Trophoblast cell (in vitro differentiated cells and primary cell): ENCODE measurements around the gene DYNLT4.
A peak's percentile ranks its signal among the peaks of the same experiment; 100 is the strongest.
"Not testable (repeated sequence)": the region's sequence is repeated elsewhere in the genome, so short reads cannot be mapped to it uniquely, and the experiment has no call there.

Source experiments
- DNase-seq, 2 donors: peaks; one replicate each; pipeline ENCODE4 v3.0.0-alpha.2; 2016
- H2AFZ ChIP-seq: 2 replicates; pipeline ENCODE4 v1.6.1; 2013; ENCODE audit warnings: low read length, moderate library complexity, mild to moderate bottlenecking; ENCODE audit not compliant: insufficient read depth, poor library complexity
- H2AK5ac ChIP-seq: 2 replicates; pipeline ENCODE4 v1.6.1; 2013; ENCODE audit warnings: mild to moderate bottlenecking, low read length
- H2BK120ac ChIP-seq: 2 replicates; pipeline ENCODE4 v1.6.1; 2013; ENCODE audit warnings: low read length, mild to moderate bottlenecking, moderate library complexity; ENCODE audit not compliant: insufficient read depth, poor library complexity
- H2BK12ac ChIP-seq: 2 replicates; pipeline ENCODE4 v1.6.1; 2013; ENCODE audit warnings: mild to moderate bottlenecking, low read length, moderate library complexity
- H2BK5ac ChIP-seq: 2 replicates; pipeline ENCODE4 v1.6.1; 2013; ENCODE audit warnings: low read length, low read depth, moderate library complexity, mild to moderate bottlenecking; ENCODE audit not compliant: poor library complexity
- H3K14ac ChIP-seq: 2 replicates; pipeline ENCODE4 v1.6.1; 2013; ENCODE audit warnings: mild to moderate bottlenecking, low read length
- H3K18ac ChIP-seq: 2 replicates; pipeline ENCODE4 v1.6.1; 2013; ENCODE audit warnings: mild to moderate bottlenecking, low read length
- H3K23ac ChIP-seq: 2 replicates; pipeline ENCODE4 v1.6.1; 2013; ENCODE audit warnings: low read length
- H3K27ac ChIP-seq: 2 replicates; pipeline ENCODE4 v1.5.1; 2013; ENCODE audit warnings: low read depth, mild to moderate bottlenecking, inconsistent platforms, low read length, moderate library complexity
- H3K27me3 ChIP-seq: 2 replicates; pipeline ENCODE4 v1.6.1; 2013; ENCODE audit warnings: inconsistent platforms, mild to moderate bottlenecking, low read length, moderate library complexity; ENCODE audit not compliant: insufficient read depth
- H3K36me3 ChIP-seq, 2 experiments: 1 replicate in 1 of 2; 2 replicates in 1 of 2; pipeline ENCODE4 v1.6.1; 2013; ENCODE audit warnings: low read length in 2 of 2, mild to moderate bottlenecking in 2 of 2, moderate library complexity in 1 of 2; ENCODE audit not compliant: insufficient read depth in 2 of 2, control insufficient read depth in 1 of 2
- H3K4ac ChIP-seq: 2 replicates; pipeline ENCODE4 v1.6.1; 2013; ENCODE audit warnings: low read depth, mild to moderate bottlenecking, low read length, moderate library complexity
- H3K4me1 ChIP-seq, 2 experiments: 1 replicate in 1 of 2; 2 replicates in 1 of 2; pipeline ENCODE4 v1.6.1; 2013; ENCODE audit warnings: low read length in 2 of 2, mild to moderate bottlenecking in 2 of 2, moderate library complexity in 1 of 2; ENCODE audit not compliant: insufficient read depth in 2 of 2, control insufficient read depth in 1 of 2
- H3K4me2 ChIP-seq: 2 replicates; pipeline ENCODE4 v1.6.1; 2013; ENCODE audit warnings: inconsistent platforms, mild to moderate bottlenecking, low read length, moderate library complexity
- H3K4me3 ChIP-seq: 2 replicates; pipeline ENCODE4 v1.5.1; 2013; ENCODE audit warnings: mild to moderate bottlenecking, low read depth, low read length, inconsistent platforms
- H3K79me1 ChIP-seq: one replicate; pipeline ENCODE4 v1.6.1; 2013; ENCODE audit warnings: low read length
- H3K79me2 ChIP-seq: 2 replicates; pipeline ENCODE4 v1.6.1; 2013; ENCODE audit warnings: low read length, mild to moderate bottlenecking; ENCODE audit not compliant: control insufficient read depth, insufficient read depth, poor library complexity
- H3K9ac ChIP-seq: 2 replicates; pipeline ENCODE4 v1.6.1; 2013; ENCODE audit warnings: mild to moderate bottlenecking, low read length
- H3K9me3 ChIP-seq: 2 replicates; pipeline ENCODE4 v1.6.1; 2013; ENCODE audit warnings: low read depth, mild to moderate bottlenecking, control low read depth, inconsistent platforms, low read length; ENCODE audit not compliant: insufficient read depth
- H4K12ac ChIP-seq: 2 replicates; pipeline ENCODE4 v1.6.1; 2013; ENCODE audit warnings: low read depth, mild to moderate bottlenecking, low read length, moderate library complexity
- H4K8ac ChIP-seq: 2 replicates; pipeline ENCODE4 v1.6.1; 2013; ENCODE audit warnings: low read depth, mild to moderate bottlenecking, low read length, moderate library complexity
- H4K91ac ChIP-seq: one replicate; pipeline ENCODE4 v1.6.1; 2013; ENCODE audit warnings: low read depth, mild to moderate bottlenecking, low read length, moderate library complexity
- WGBS: extraction: QIAGEN DNeasy Blood & Tissue Kit; methylation state at CpG from one replicate; pipeline ENCODE4 v1.1.7; 2013; ENCODE audit warnings: missing lambda C conversion rate; ENCODE audit not compliant: insufficient read length, insufficient coverage; ENCODE audit errors: extremely low coverage; 5-methylcytosine and 5-hydroxymethylcytosine counted together

DYNLT4 gene

GRCh38 chr1:44838294-44838693 lies 31.1 kb upstream of the DYNLT4 start:
- H2BK12ac ChIP-seq, H3K79me1 ChIP-seq, H3K36me3 ChIP-seq, H2BK5ac ChIP-seq, DNase-seq, H2AFZ ChIP-seq, H3K4me3 ChIP-seq, H2AK5ac ChIP-seq, H3K79me2 ChIP-seq, H3K14ac ChIP-seq, H3K9me3 ChIP-seq, H3K4me2 ChIP-seq, H3K4ac ChIP-seq, H3K27me3 ChIP-seq, H2BK120ac ChIP-seq, H4K8ac ChIP-seq, H3K27ac ChIP-seq, H3K18ac ChIP-seq, H4K91ac ChIP-seq, H4K12ac ChIP-seq, H3K4me1 ChIP-seq, H3K9ac ChIP-seq, H3K23ac ChIP-seq: not testable (repeated sequence)
- no CpG with 5 or more reads among the region's 11 CpGs for WGBS

- Histone ChIP-seq H3K4ac (no peak overlapping the region), H2BK5ac (no peak overlapping the region), H3K4me2 (no peak overlapping the region), H3K18ac (no peak overlapping the region), H2AK5ac (no peak overlapping the region), H2BK120ac (no peak overlapping the region), H3K9ac (no peak overlapping the region), H3K36me3 (no peaks in the 10 kb centered on the region), H2AFZ (no peak overlapping the region), H3K79me1 (no peaks in the 10 kb centered on the region), H3K23ac (no peak overlapping the region), H3K27me3 (no peaks in the 10 kb centered on the region), H4K91ac (no peak overlapping the region), H2BK12ac (no peak overlapping the region), H3K14ac (no peak overlapping the region), H4K12ac (no peak overlapping the region), H3K4me1 (no peaks in the 10 kb centered on the region), H4K8ac (no peak overlapping the region), H3K27ac (no peak overlapping the region), H3K79me2 (no peaks in the 10 kb centered on the region), H3K4me3 (no peak overlapping the region), H3K9me3 (no peaks in the 10 kb centered on the region)
- peak; percentile 75 to 91 for DNase-seq
- WGBS: no CpG with 5 or more reads among the region's 23 CpGs
Measured at GRCh38 chr1:44835738-44836675, 28.9 kb upstream of the DYNLT4 start.

GRCh38 chr1:44834328-44834727 lies 27.2 kb upstream of the DYNLT4 start:
- Histone ChIP-seq H3K79me1 (no peaks in the 10 kb centered on the region), H3K4me3 (no peak overlapping the region), H3K14ac (no peak overlapping the region), H4K91ac (no peak overlapping the region), H3K9ac (no peak overlapping the region), H3K23ac (no peak overlapping the region), H3K27ac (no peak overlapping the region), H2BK120ac (no peak overlapping the region), H3K4me1 (no peaks in the 10 kb centered on the region), H4K8ac (no peak overlapping the region), H3K4me2 (no peak overlapping the region), H3K27me3 (no peaks in the 10 kb centered on the region), H2AK5ac (no peak overlapping the region), H3K18ac (no peak overlapping the region), H2AFZ (no peak overlapping the region), H4K12ac (no peak overlapping the region), H3K36me3 (no peaks in the 10 kb centered on the region), H2BK12ac (no peak overlapping the region), H2BK5ac (no peak overlapping the region), H3K4ac (no peak overlapping the region), H3K9me3 (no peaks in the 10 kb centered on the region), H3K79me2 (no peaks in the 10 kb centered on the region)
- no peak for DNase-seq
- WGBS: no CpG with 5 or more reads among the region's 7 CpGs

- Histone ChIP-seq H4K91ac (no peak overlapping the region), H3K79me2 (no peaks in the 10 kb centered on the region), H3K27me3 (no peaks in the 10 kb centered on the region), H4K12ac (no peak overlapping the region), H3K9me3 (no peaks in the 10 kb centered on the region), H3K9ac (no peak overlapping the region), H2BK120ac (no peak overlapping the region), H3K4me3 (no peak overlapping the region), H3K79me1 (no peaks in the 10 kb centered on the region), H2BK12ac (no peak overlapping the region), H3K18ac (no peak overlapping the region), H3K14ac (no peak overlapping the region), H3K4me2 (no peak overlapping the region), H3K36me3 (no peaks in the 10 kb centered on the region), H4K8ac (no peak overlapping the region), H2AFZ (no peak overlapping the region), H3K27ac (no peak overlapping the region), H3K4ac (no peak overlapping the region), H2BK5ac (no peak overlapping the region), H2AK5ac (no peak overlapping the region), H3K4me1 (no peaks in the 10 kb centered on the region), H3K23ac (no peak overlapping the region)
- WGBS: no CpG with 5 or more reads among the region's 13 CpGs
- DNase-seq: no peak
Measured at GRCh38 chr1:44832056-44832705, 25.0 kb upstream of the DYNLT4 start.
